ENCODE measurements around the gene NSD2. TPM values are rescaled to one million over a fixed set of nuclear protein-coding genes. Genes with fewer than 3 reads are reported as not detected.

NSD2 gene
- total and polyA plus RNA-seq, 2 donors (not counting 1 experiment from before 2014, with no cell fraction given) = 14.2 to 64.8 TPM

- H3K4me1 Mint-ChIP-seq = no peaks in the 10 kb centered on the region
- H3K27ac ChIP-seq (ENCODE audit: low read length in 2 of 2) = no peak overlapping the region
- H3K4me2 ChIP-seq (replicated peaks; ENCODE audit: low read depth, low read length, poor library complexity, severe bottlenecking) = no peak overlapping the region
- no peaks in the 10 kb centered on the region for H3K9me3 ChIP-seq (ENCODE audit: control extremely low read depth in 1 of 3, control insufficient read depth in 2 of 3, insufficient read depth in 1 of 3, low read length in 2 of 3)
- H3K36me3 ChIP-seq (replicated peaks in 1 of 2; ENCODE audit: control extremely low read depth in 1 of 2, control insufficient read depth in 1 of 2, extremely low read depth in 1 of 2, insufficient read depth in 2 of 2, low read length in 1 of 2) = peaks cover 3 to 65% of the 10 kb centered on the region in 2 experiments
- no peaks in the 10 kb centered on the region for H3K27me3 Mint-ChIP-seq
- WGBS (ENCODE audit: insufficient coverage) = 97% methylated on average over 13 of the region's 13 CpGs
- H3K4me1 ChIP-seq (ENCODE audit: control insufficient read depth in 2 of 2, insufficient read depth in 2 of 2, low read length in 2 of 2) = no peaks in the 10 kb centered on the region
- ChIA-PET CTCF (no interaction called here), POLR2A (no interaction called here)
- H3K27me3 ChIP-seq (replicated peaks in 1 of 4; ENCODE audit: control extremely low read depth in 1 of 4, control insufficient read depth in 3 of 4, insufficient read depth in 4 of 4, low read length in 3 of 4) = no peaks in the 10 kb centered on the region
- H4K20me1 ChIP-seq (ENCODE audit: control insufficient read depth, insufficient read depth, low read length, poor library complexity, severe bottlenecking) = no peaks in the 10 kb centered on the region
- ATAC-seq (ENCODE audit: low read depth) (no peak), DNase-seq (no peak)
- TF ChIP-seq CTCF (IDR thresholded peaks at IDR 0.05) = no peak
- TF ChIP-seq EZH2 (IDR thresholded peaks at IDR 0.05; ENCODE audit: borderline replicate concordance, insufficient read depth, low read depth, low read length, poor library complexity, severe bottlenecking) = no peak
- intact Hi-C loops (cut with micrococcal nuclease) = no loop called here
- no peak overlapping the region for H2AFZ ChIP-seq (ENCODE audit: insufficient read depth, low read depth, low read length, poor library complexity, severe bottlenecking)
- H3K4me3 ChIP-seq (ENCODE audit: control extremely low read depth in 1 of 5, extremely low read depth in 1 of 5, insufficient read depth in 1 of 5, low read depth in 2 of 5, low read length in 4 of 5) = no peak overlapping the region
- H3K27ac Mint-ChIP-seq = no peak overlapping the region
- H3K4me3 Mint-ChIP-seq = no peak overlapping the region
- H3K9me3 Mint-ChIP-seq (ENCODE audit: insufficient read depth) = no peaks in the 10 kb centered on the region
- no peaks in the 10 kb centered on the region for H3K79me2 ChIP-seq (ENCODE audit: control insufficient read depth, insufficient read depth, low read length)
- H3K9ac ChIP-seq (ENCODE audit: low read length) = no peak overlapping the region
These were observed 107.0 kb downstream of the NSD2 start for GRCh38 chr4:1978226-1978625.

- H3K4me3 Mint-ChIP-seq = no peak overlapping the region
- Histone ChIP-seq H3K36me3 (replicated peaks in 1 of 2; ENCODE audit: control extremely low read depth in 1 of 2, control insufficient read depth in 1 of 2, extremely low read depth in 1 of 2, insufficient read depth in 2 of 2, low read length in 1 of 2) (peaks cover 3 to 72% of the 10 kb centered on the region in 2 experiments), H3K4me2 (replicated peaks; ENCODE audit: low read depth, low read length, poor library complexity, severe bottlenecking) (no peak overlapping the region), H3K27me3 (replicated peaks in 1 of 4; ENCODE audit: control extremely low read depth in 1 of 4, control insufficient read depth in 3 of 4, insufficient read depth in 4 of 4, low read length in 3 of 4) (no peaks in the 10 kb centered on the region), H3K9ac (ENCODE audit: low read length) (no peak overlapping the region), H3K79me2 (ENCODE audit: control insufficient read depth, insufficient read depth, low read length) (no peaks in the 10 kb centered on the region), H3K4me1 (ENCODE audit: control insufficient read depth in 2 of 2, insufficient read depth in 2 of 2, low read length in 2 of 2) (no peaks in the 10 kb centered on the region), H4K20me1 (ENCODE audit: control insufficient read depth, insufficient read depth, low read length, poor library complexity, severe bottlenecking) (no peaks in the 10 kb centered on the region), H2AFZ (ENCODE audit: insufficient read depth, low read depth, low read length, poor library complexity, severe bottlenecking) (no peak overlapping the region), H3K9me3 (ENCODE audit: control extremely low read depth in 1 of 3, control insufficient read depth in 2 of 3, insufficient read depth in 1 of 3, low read length in 2 of 3) (no peaks in the 10 kb centered on the region), H3K27ac (ENCODE audit: low read length in 2 of 2) (no peak overlapping the region), H3K4me3 (ENCODE audit: control extremely low read depth in 1 of 5, extremely low read depth in 1 of 5, insufficient read depth in 1 of 5, low read depth in 2 of 5, low read length in 4 of 5) (no peak overlapping the region)
- CTCF ChIA-PET = no interaction called here
- no peak for DNase-seq
- no peaks in the 10 kb centered on the region for H3K4me1 Mint-ChIP-seq
- ATAC-seq (ENCODE audit: low read depth) = no peak
- TF ChIP-seq CTCF (IDR thresholded peaks at IDR 0.05) (no peak), EZH2 (IDR thresholded peaks at IDR 0.05; ENCODE audit: borderline replicate concordance, insufficient read depth, low read depth, low read length, poor library complexity, severe bottlenecking) (no peak)
- WGBS (ENCODE audit: insufficient coverage) = 97% methylated on average over 39 of the region's 45 CpGs
- no peak overlapping the region for H3K27ac Mint-ChIP-seq
- no peaks in the 10 kb centered on the region for H3K9me3 Mint-ChIP-seq (ENCODE audit: insufficient read depth)
- POLR2A ChIA-PET = no interaction called here
- H3K27me3 Mint-ChIP-seq = no peaks in the 10 kb centered on the region
- intact Hi-C loops (cut with micrococcal nuclease) = no loop called here
These were observed 107.7 kb downstream of the NSD2 start for GRCh38 chr4:1978741-1979476.
